ENCODE results near the gene COG5.

The COG5 gene

DNA sequence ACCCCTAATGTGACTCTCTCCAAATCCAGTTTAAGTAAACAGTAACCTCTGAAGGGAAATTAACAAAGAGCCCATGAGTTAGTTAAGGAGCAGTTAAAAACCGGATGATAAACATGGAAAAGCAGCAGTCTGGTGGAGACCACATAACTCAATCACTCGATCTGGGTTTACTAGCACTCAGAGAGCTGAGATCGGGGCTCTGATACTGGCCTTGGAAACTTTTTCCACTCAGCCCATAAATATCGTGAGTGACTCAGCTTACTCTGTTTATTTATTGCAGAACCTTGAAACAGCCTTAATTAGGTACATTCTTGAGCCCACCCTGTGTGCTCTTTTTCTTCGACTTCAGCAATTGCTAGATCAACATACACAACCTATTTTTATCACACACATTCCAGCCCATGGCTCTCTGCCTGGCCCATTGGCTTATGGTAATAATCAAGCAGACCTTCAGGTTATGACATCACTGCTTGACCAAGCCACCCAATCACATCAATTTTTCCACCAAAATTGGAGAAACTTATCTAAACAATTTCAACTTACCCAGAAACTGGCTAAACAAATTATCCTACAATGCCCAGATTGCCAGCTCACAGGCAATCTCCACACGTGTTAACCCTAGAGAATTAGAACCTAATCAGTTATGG is 176.0 kb downstream of the COG5 start:
- no peak for DNase-seq

GRCh38 chr7:107387128-107387527 is 176.6 kb downstream of the COG5 start:
- no peak for DNase-seq

- DNase-seq, result no peak
Observed at GRCh38 chr7:107386548-107387102, 177.1 kb downstream of the COG5 start.

GRCh38 chr7:107384025-107384424 is 179.7 kb downstream of the COG5 start:
- DNase-seq, result no peak

DNA sequence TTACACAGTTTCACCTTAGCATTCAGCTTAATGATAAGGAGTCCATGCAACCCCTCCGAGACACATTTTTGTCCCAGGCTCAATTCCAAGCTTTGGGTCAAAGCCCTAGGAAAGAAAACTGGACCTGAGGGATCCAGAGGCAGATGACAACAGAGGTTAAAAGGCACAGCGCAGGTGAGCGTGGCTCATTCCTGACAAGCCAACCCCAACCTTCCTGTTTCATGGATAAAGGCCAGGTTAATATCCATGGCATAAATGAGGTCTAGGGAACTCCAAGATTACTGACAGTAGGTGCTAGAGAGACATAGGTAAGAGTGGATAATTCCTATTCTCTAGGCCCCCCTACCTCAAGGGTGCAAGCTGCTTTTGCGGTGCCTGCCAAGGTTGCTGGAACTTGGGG is 180.5 kb downstream of the COG5 start:
- no peak for DNase-seq

- DNase-seq, result no peak
Observed at GRCh38 chr7:107381453-107381852, 182.3 kb downstream of the COG5 start.

GRCh38 chr7:107373354-107373753 is 190.4 kb downstream of the COG5 start:
- no peak for DNase-seq

DNA sequence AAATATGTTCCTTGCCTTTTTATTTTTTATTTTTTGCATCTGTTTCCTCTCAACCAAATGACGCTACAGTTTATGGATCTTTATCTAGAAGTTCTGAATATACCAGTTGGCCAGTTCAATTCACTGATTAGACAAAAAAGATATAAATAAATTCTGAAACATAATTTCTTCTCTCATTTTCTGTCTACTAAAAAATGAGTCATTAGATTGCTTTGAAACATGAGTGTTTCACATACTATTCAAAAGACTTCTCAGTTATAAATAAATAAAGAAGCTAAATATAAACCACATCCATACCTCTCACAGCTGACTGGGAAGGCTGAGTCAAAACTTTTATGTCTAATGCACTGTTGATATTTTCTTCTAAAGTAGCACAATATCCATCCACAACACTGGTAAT is 191.4 kb downstream of the COG5 start:
- no peak for DNase-seq

GRCh38 chr7:107370816-107371215 is 192.9 kb downstream of the COG5 start:
- DNase-seq, result no peak

- no peak for DNase-seq
Observed at GRCh38 chr7:107364787-107365186, 198.9 kb downstream of the COG5 start.

DNA sequence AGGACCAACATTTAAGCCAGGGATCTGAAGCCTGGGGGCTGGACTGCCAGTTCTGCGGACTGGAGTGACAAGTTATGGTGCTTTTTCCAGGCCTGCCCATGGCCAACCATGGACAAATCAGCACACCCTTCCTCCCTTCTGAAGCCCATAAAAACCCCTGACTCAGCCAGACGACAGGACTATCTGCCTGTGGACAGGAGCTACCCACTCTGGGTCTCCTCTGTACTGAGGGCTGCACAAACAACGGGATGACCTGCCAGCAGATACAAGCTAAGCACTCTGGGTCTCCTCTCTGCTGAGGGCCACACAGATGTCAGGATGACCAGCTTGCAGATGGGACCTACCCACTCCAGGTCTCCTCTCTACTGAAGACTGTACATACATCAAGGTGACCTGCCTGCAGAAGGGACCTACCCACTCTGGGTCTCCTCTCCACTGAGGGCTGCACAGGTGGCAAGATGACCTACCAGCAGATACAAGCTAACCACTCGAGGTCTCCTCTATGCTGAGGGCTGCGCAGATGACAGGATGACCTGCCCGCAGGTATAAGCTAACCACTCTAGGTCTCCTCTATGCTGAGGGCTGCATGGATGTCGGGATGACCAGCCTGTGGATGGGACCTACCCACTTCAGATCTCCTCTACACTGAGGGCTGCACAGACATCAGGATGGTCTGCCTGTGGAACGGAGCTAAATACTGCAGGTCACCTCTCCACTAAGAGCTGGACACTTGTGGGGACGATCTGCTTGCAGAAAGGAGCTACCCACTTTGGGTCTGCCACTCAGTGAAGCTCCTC is 204.0 kb downstream of the COG5 start:
- no peak for DNase-seq

GRCh38 chr7:107355616-107356015 is 208.1 kb downstream of the COG5 start:
- DNase-seq, result no peak

- no peak for DNase-seq
Observed at GRCh38 chr7:107354640-107355039, 209.1 kb downstream of the COG5 start.

DNA sequence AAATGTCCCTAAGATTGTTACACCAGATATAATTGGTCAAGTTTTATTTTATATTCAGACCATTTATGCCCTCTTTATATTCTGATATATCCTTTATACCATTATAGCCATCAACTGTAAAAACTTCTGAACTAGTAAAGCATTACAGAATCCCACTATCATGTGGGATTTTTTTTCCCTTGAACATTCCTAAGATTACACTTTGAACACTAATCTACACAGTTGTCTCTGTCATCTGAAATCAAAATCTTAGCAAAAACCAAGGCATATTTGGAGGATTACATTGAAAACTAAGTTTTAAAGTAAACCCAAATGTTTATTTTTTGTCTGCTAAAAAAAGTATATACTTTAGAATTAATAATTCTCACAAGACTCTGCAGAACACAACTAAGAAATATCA is 210.0 kb downstream of the COG5 start:
- DNase-seq, result no peak

- DNase-seq, result no peak
Observed at GRCh38 chr7:107345898-107346297, 217.8 kb downstream of the COG5 start.

GRCh38 chr7:107344799-107345198 is 218.9 kb downstream of the COG5 start:
- no peak for DNase-seq

DNA sequence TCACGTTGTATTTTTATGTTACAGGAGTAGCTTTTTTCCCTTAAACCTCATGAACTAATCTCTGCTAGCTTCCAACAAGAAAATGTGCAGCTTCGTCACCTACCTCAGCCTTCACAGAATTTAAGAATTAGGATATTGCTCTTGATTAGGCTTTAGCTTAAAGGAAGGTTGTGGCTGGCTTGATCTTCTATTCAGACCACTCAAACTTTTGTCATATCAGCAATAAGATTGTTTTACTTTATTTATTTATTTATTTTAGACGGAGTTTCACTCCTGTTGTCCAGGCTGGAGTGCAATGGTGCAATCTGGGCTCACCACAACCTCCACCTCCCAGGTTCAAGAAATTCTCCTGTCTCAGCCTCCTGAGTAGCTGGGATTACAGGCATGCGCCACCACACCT is 219.4 kb downstream of the COG5 start:
- DNase-seq, result no peak

DNA sequence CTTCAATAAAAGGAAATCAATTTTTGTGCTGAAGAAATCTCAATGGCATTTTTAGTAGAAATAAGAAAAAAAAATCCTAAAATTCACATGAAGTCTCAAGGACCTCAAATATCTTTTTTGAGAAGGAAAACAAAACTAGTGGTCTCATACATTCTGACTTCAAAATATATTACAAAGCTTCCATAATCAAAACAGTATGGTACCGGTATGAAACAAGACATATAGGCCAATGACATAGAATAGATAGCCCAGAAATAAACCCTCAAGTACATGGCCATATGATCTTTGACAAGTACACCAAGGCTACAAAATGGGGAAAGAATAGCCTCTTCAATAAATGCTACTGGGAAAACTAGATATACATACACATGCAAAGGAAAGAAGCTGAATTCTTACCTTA is 225.6 kb downstream of the COG5 start:
- DNase-seq, result no peak

DNA sequence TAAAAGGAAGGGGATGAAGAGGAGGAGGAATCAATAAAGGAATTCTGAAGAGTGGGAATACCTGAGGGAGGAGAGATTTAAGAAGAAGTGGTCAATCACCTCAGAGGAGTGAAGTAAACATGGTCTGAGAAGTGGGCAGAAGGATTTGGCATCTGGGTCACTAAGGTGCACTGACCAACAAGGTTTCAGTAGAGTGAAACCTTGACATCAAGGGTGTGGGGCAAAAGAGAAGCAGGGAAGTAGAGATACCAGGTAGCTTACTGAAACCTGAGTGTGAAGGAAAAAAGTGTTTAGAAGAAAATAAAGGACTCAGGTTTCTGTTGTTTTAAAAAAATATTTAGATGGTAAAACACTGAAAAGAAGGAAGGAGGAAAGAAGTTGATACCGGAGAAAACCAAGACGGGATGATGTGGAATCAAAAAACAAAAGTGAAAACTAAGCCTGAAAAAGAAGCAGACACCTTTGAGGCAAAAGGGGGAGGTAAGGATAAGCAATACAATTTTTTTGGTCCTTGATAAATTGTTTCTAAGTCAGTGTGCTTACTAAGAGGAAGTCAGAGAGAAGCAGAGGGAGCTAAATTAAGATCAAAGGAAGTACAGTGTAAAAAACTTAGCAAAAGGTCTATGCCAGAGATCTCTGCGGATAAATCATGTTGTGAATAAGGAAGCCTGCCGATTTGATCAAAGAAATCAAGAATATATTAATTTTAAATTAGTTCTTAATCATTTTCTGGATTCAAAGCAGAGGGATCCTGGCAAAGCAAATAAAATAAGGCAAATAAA is 231.0 kb downstream of the COG5 start:
- no peak for DNase-seq

DNA sequence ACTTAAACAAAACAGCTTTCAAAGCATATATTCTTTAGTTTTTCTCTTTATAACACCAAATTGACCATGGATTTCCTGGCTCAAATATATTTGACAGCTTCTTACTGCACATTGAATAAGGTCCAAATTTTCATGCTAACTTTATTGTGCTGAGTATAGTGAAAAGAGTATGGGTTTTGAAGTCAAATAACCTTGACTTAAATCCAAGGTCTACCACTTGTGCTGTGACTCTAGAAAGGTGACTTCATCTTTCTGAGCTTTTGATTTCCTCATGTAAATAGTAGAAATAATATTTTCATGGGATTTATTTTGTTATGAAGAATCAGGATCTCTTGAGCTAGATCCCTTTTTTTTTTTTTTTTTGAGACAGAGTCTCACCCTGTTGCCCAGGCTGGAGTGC is 233.2 kb downstream of the COG5 start:
- no peak for DNase-seq

GRCh38 chr7:107327986-107328569 is 235.6 kb downstream of the COG5 start:
- DNase-seq, result no peak

DNA sequence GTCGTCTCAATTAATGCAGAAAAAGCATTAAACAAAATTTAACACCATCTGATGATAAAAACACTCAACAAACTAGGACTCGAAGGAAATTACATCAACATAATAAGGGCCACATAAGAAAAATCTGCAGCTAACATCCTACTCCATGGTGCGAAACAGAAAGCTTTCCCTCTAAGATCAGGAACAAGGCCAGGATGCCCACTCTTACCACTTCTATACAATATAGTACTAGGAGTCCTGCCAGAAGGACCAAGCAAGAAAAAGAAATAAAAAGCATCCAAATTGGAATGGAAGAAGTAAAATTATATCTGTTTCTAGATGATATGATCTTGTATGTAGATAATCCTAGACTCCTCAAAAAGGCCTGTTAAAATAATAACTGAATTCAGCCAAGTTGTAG is 237.7 kb downstream of the COG5 start:
- no peak for DNase-seq

- DNase-seq, result no peak
Observed at GRCh38 chr7:107322015-107322414, 241.7 kb downstream of the COG5 start.
